Measurements from ENCODE around the gene SPATC1L. TPM values are rescaled to one million over a fixed set of nuclear protein-coding genes. Genes with fewer than 3 reads are reported as not detected.

Gene SPATC1L
- total RNA-seq, 1 donor from 2014 or later, result 32.8 TPM

GRCh38 chr21:46190491-46191131 lies 6.4 kb upstream of the SPATC1L start:
- peaks cover 12% of the 10 kb centered on the region for H3K36me3 Mint-ChIP-seq (ENCODE audit: insufficient read depth)
- no peak for DNase-seq (ENCODE audit: low spot score, unreplicated experiment)
- no peaks in the 10 kb centered on the region for H3K9me3 Mint-ChIP-seq (ENCODE audit: low read depth)
- no peaks in the 10 kb centered on the region for H3K4me1 Mint-ChIP-seq (ENCODE audit: low read depth)
- no peaks in the 10 kb centered on the region for H3K27me3 Mint-ChIP-seq
- no peak overlapping the region for H3K27ac Mint-ChIP-seq
- H3K4me3 Mint-ChIP-seq (ENCODE audit: low read depth), result no peak overlapping the region
- TF ChIP-seq CTCF (IDR thresholded peaks at IDR 0.05; ENCODE audit: unreplicated experiment), result no peak

GRCh38 chr21:46189959-46190490 lies 5.8 kb upstream of the SPATC1L start:
- DNase-seq (ENCODE audit: low spot score, unreplicated experiment), result no peak
- Mint-ChIP-seq H3K4me3 (ENCODE audit: low read depth) (no peak overlapping the region), H3K9me3 (ENCODE audit: low read depth) (no peaks in the 10 kb centered on the region)

GRCh38 chr21:46189213-46189958 lies 5.1 kb upstream of the SPATC1L start:
- no peak for TF ChIP-seq CTCF (IDR thresholded peaks at IDR 0.05; ENCODE audit: unreplicated experiment)
- Mint-ChIP-seq H3K36me3 (ENCODE audit: insufficient read depth) (peaks cover 10% of the 10 kb centered on the region), H3K9me3 (ENCODE audit: low read depth) (no peaks in the 10 kb centered on the region), H3K27ac (peak overlapping the region; percentile 82), H3K27me3 (no peaks in the 10 kb centered on the region), H3K4me3 (ENCODE audit: low read depth) (no peak overlapping the region), H3K4me1 (ENCODE audit: low read depth) (peaks cover 2% of the 10 kb centered on the region)
- no peak for DNase-seq (ENCODE audit: low spot score, unreplicated experiment)

More at GRCh38 chr21:46189959-46190490, 5.8 kb upstream of the SPATC1L start:
- H3K36me3 Mint-ChIP-seq (ENCODE audit: insufficient read depth), result peaks cover 11% of the 10 kb centered on the region
- H3K27me3 Mint-ChIP-seq, result no peaks in the 10 kb centered on the region
- H3K27ac Mint-ChIP-seq, result no peak overlapping the region
- no peak for TF ChIP-seq CTCF (IDR thresholded peaks at IDR 0.05; ENCODE audit: unreplicated experiment)
- H3K4me1 Mint-ChIP-seq (ENCODE audit: low read depth), result peaks cover 2% of the 10 kb centered on the region

- Mint-ChIP-seq H3K4me3 (ENCODE audit: low read depth) (no peak overlapping the region), H3K9me3 (ENCODE audit: low read depth) (no peaks in the 10 kb centered on the region), H3K27ac (peak overlapping the region; percentile 82), H3K27me3 (no peaks in the 10 kb centered on the region), H3K36me3 (ENCODE audit: insufficient read depth) (peaks cover 5% of the 10 kb centered on the region), H3K4me1 (ENCODE audit: low read depth) (peaks cover 2% of the 10 kb centered on the region)
- no peak for TF ChIP-seq CTCF (IDR thresholded peaks at IDR 0.05; ENCODE audit: unreplicated experiment)
- no peak for DNase-seq (ENCODE audit: low spot score, unreplicated experiment)
Measured at GRCh38 chr21:46188226-46189212, 4.3 kb upstream of the SPATC1L start.

GRCh38 chr21:46187814-46188213 lies 3.6 kb upstream of the SPATC1L start:
- no peaks in the 10 kb centered on the region for H3K9me3 Mint-ChIP-seq (ENCODE audit: low read depth)
- H3K4me1 Mint-ChIP-seq (ENCODE audit: low read depth), result peaks cover 4% of the 10 kb centered on the region
- no peak for TF ChIP-seq CTCF (IDR thresholded peaks at IDR 0.05; ENCODE audit: unreplicated experiment)
- no peak overlapping the region for H3K27ac Mint-ChIP-seq
- peaks cover 3% of the 10 kb centered on the region for H3K36me3 Mint-ChIP-seq (ENCODE audit: insufficient read depth)
- H3K27me3 Mint-ChIP-seq, result no peaks in the 10 kb centered on the region
- no peak overlapping the region for H3K4me3 Mint-ChIP-seq (ENCODE audit: low read depth)
- DNase-seq (ENCODE audit: low spot score, unreplicated experiment), result no peak
